Spleen (tissue), 7 donors: ENCODE results near the gene ZNF516.

Experiments
- CTCF ChIP-seq, 11 experiments: fragments of 200-600 bp in 7 of 11; fragments of 450-650 bp in 4 of 11; sonication (generic) in 4 of 11; IDR thresholded peaks in 8 of 11; conservative IDR thresholded peaks in 3 of 11; 1 replicate in 7 of 11; 2 replicates in 4 of 11; pipeline versions ENCODE4 v1.4.0 to v1.8.0; 2016 to 2021; ENCODE audit warnings: antibody characterized with exemption in 11 of 11, inconsistent platforms in 4 of 11, mild to moderate bottlenecking in 1 of 11
- POLR2A ChIP-seq, 3 donors: fragments of 450-650 bp; IDR thresholded peaks; one replicate each; pipeline ENCODE4 v1.5.1; 2017; ENCODE audit warnings: antibody characterized with exemption in 3 of 3, mild to moderate bottlenecking in 1 of 3
- donor health status: DM: no; HTN: no; CAD: no; lungs with moderate emphysema.
- donor health status: DM: no; HTN: no; CAD: no.
- donor health status: DM: no; HTN: no; CAD: no.

- TF ChIP-seq POLR2A (IDR thresholded peaks at IDR 0.05): no peak
- no peak for TF ChIP-seq CTCF (IDR thresholded peaks at IDR 0.05 in 8 of 11, conservative IDR thresholded peaks at IDR 0.05 in 3 of 11)
These were observed 35.2 kb downstream of the ZNF516 start for GRCh38 chr18:76459687-76460350.
